Liver (tissue), 9 donors: ENCODE results near the gene C6orf120. TPM values are rescaled to one million over a fixed set of nuclear protein-coding genes. Genes with fewer than 3 reads are reported as not detected.

ENCODE experiments used
- DNase-seq: peaks from one replicate; pipeline ENCODE4 v3.0.0-alpha.2; 2017; ENCODE audit warnings: low spot score
- H3K27ac ChIP-seq, 2 donors: one replicate each; pipeline ENCODE4 v1.7.0; 2013; ENCODE audit warnings: inconsistent platforms in 2 of 2, low read length in 2 of 2, control low read depth in 1 of 2, low read depth in 1 of 2, mild to moderate bottlenecking in 1 of 2
- H3K27me3 ChIP-seq, 4 donors: one replicate each; pipeline versions ENCODE4 v1.6.1 to v1.7.0; 2013; ENCODE audit warnings: low read length in 3 of 4, inconsistent platforms in 1 of 4, mild to moderate bottlenecking in 1 of 4, moderate library complexity in 1 of 4; ENCODE audit not compliant: control insufficient read depth in 4 of 4, insufficient read depth in 4 of 4
- H3K36me3 ChIP-seq, 4 donors: one replicate each; pipeline versions ENCODE4 v1.6.1 to v1.7.0; 2013; ENCODE audit warnings: low read length in 3 of 4, mild to moderate bottlenecking in 3 of 4, low read depth in 1 of 4, moderate library complexity in 1 of 4; ENCODE audit not compliant: control insufficient read depth in 4 of 4, insufficient read depth in 3 of 4
- H3K4me1 ChIP-seq, 4 donors: one replicate each; pipeline versions ENCODE4 v1.6.1 to v1.7.0; 2013; ENCODE audit warnings: low read length in 3 of 4, mild to moderate bottlenecking in 3 of 4, moderate library complexity in 1 of 4; ENCODE audit not compliant: control insufficient read depth in 4 of 4, insufficient read depth in 4 of 4
- H3K4me3 ChIP-seq, 3 donors: one replicate each; pipeline versions ENCODE4 v1.6.1 to v1.7.0; 2013; ENCODE audit warnings: low read length in 3 of 3, control low read depth in 1 of 3, low read depth in 1 of 3, mild to moderate bottlenecking in 1 of 3
- H3K9ac ChIP-seq, 2 donors: one replicate each; pipeline ENCODE4 v1.7.0; 2013; ENCODE audit warnings: low read length in 2 of 2, mild to moderate bottlenecking in 2 of 2, moderate library complexity in 2 of 2, control low read depth in 1 of 2, low read depth in 1 of 2
- H3K9me3 ChIP-seq, 4 donors: one replicate each; pipeline versions ENCODE4 v1.6.1 to v1.7.0; 2013; ENCODE audit warnings: low read length in 3 of 4; ENCODE audit not compliant: control insufficient read depth in 4 of 4
- ATF3 ChIP-seq: IDR thresholded peaks from 2 replicates; pipeline ENCODE4 v1.6.1; 2016; ENCODE audit warnings: antibody characterized with exemption
- CTCF ChIP-seq: fragments of 150-350 bp; IDR thresholded peaks from 2 replicates; pipeline ENCODE4 v1.5.1; 2017; ENCODE audit warnings: improper control_type of control experiment, low read depth, low read length; ENCODE audit not compliant: missing input control
- EGR1 ChIP-seq, 2 donors: IDR thresholded peaks; 2 replicates each; pipeline ENCODE4 v1.6.1; 2016 to 2018; ENCODE audit warnings: antibody characterized with exemption in 2 of 2, low read depth in 2 of 2
- FOXA1 ChIP-seq: IDR thresholded peaks from 2 replicates; pipeline ENCODE4 v1.6.1; 2016; ENCODE audit warnings: antibody characterized with exemption
- FOXA2 ChIP-seq: IDR thresholded peaks from 2 replicates; pipeline ENCODE4 v1.6.1; 2016; ENCODE audit warnings: antibody characterized with exemption
- GABPA ChIP-seq, 2 donors: IDR thresholded peaks in 1 of 2; conservative IDR thresholded peaks in 1 of 2; 2 replicates each; pipeline ENCODE4 v1.6.1; 2016; ENCODE audit warnings: antibody characterized with exemption in 2 of 2, mild to moderate bottlenecking in 1 of 2, moderate library complexity in 1 of 2
- HNF4A ChIP-seq, 2 donors: conservative IDR thresholded peaks; 2 replicates each; pipeline ENCODE4 v1.6.1; 2016; ENCODE audit warnings: antibody characterized with exemption in 2 of 2, mild to moderate bottlenecking in 2 of 2
- HNF4G ChIP-seq: IDR thresholded peaks from 2 replicates; pipeline ENCODE4 v1.6.1; 2016; ENCODE audit warnings: antibody characterized with exemption
- JUND ChIP-seq, 2 donors: IDR thresholded peaks; 2 replicates each; pipeline ENCODE4 v1.6.1; 2016; ENCODE audit warnings: antibody characterized with exemption in 2 of 2
- MAX ChIP-seq: IDR thresholded peaks from 2 replicates; pipeline ENCODE4 v1.6.1; 2016; ENCODE audit warnings: antibody characterized with exemption
- NR2F2 ChIP-seq: IDR thresholded peaks from 2 replicates; pipeline ENCODE4 v1.6.1; 2016; ENCODE audit warnings: antibody characterized with exemption
- RAD21 ChIP-seq, 2 donors: IDR thresholded peaks; 2 replicates each; pipeline ENCODE4 v1.6.1; 2016; ENCODE audit warnings: antibody characterized with exemption in 2 of 2, mild to moderate bottlenecking in 2 of 2
- REST ChIP-seq: IDR thresholded peaks from 2 replicates; pipeline ENCODE4 v1.6.1; 2016; ENCODE audit warnings: antibody characterized with exemption, mild to moderate bottlenecking
- RXRA ChIP-seq, 2 donors: IDR thresholded peaks; 2 replicates each; pipeline ENCODE4 v1.6.1; 2017 to 2018; ENCODE audit warnings: antibody characterized with exemption in 2 of 2, mild to moderate bottlenecking in 1 of 2
- SP1 ChIP-seq: IDR thresholded peaks from 2 replicates; pipeline ENCODE4 v1.6.1; 2018; ENCODE audit warnings: antibody characterized with exemption, mild to moderate bottlenecking
- TAF1 ChIP-seq: conservative IDR thresholded peaks from 2 replicates; pipeline ENCODE4 v1.6.1; 2016; ENCODE audit warnings: antibody characterized with exemption, mild to moderate bottlenecking
- YY1 ChIP-seq: IDR thresholded peaks from 2 replicates; pipeline ENCODE4 v1.6.1; 2016; ENCODE audit warnings: antibody characterized with exemption, mild to moderate bottlenecking
- ZBTB33 ChIP-seq: IDR thresholded peaks from 2 replicates; pipeline ENCODE4 v1.6.1; 2016; ENCODE audit warnings: antibody characterized with exemption
- WGBS: extraction: QIAGEN DNeasy Blood & Tissue Kit; methylation state at CpG from one replicate; pipeline ENCODE4 v1.1.7; 2013; 5-methylcytosine and 5-hydroxymethylcytosine counted together
- polyA plus RNA-seq, 2 donors: library from polyadenylated mRNA; stranded (reverse) in 1 of 2; unstranded in 1 of 2; fragments of 200-250 nt in 1 of 2; fragments of >200 nt in 1 of 2; fragmentation: Nextera tagmentation in 1 of 2; extraction: Ambion mirVana in 1 of 2; gene quantifications; one replicate each; pipeline versions ENCODE4 v1.2.1 to v1.2.3, GENCODE V29; 2013 to 2015
- total RNA-seq, 2 donors: library from RNA; depleted of rRNA; stranded (reverse); fragments of >200 nt; gene quantifications; one replicate each; pipeline ENCODE4 v1.2.3, GENCODE V29; 2014
- donor health status: healthy.
- donor health status: healthy.
- donor health status: healthy.
- donor health status: healthy.
- donor health status: healthy.

The C6orf120 gene
- total and polyA plus RNA-seq, 4 donors = 10.5 to 29.7 (median 19.4) TPM

GRCh38 chr6:169656546-169657283 is 45.2 kb upstream of the C6orf120 start (continued):
- TF ChIP-seq CTCF (no peak), EGR1 (IDR thresholded peaks at IDR 0.05; ENCODE audit: low read depth in 2 of 2) (no peak), YY1 (no peak), FOXA2 (no peak)

- Histone ChIP-seq H3K36me3 (peaks cover 4 to 35% (median 5%) of the 10 kb centered on the region in 4 donors), H3K9ac (no peak overlapping the region), H3K9me3 (no peaks in the 10 kb centered on the region), H3K27me3 (no peaks in the 10 kb centered on the region), H3K4me1 (peaks cover 0 to 4% (median 0%) of the 10 kb centered on the region in 4 donors), H3K27ac (no peak overlapping the region), H3K4me3 (no peak overlapping the region)
- DNase-seq = no peak
- 96% methylated on average over 13 of the region's 13 CpGs for WGBS
- TF ChIP-seq YY1 (no peak), SP1 (no peak)
Observed at GRCh38 chr6:169657284-169657610, 44.7 kb upstream of the C6orf120 start.

- Histone ChIP-seq H3K9me3 (no peaks in the 10 kb centered on the region), H3K27me3 (no peaks in the 10 kb centered on the region), H3K9ac (no peak overlapping the region), H3K36me3 (peaks cover 5 to 52% (median 10%) of the 10 kb centered on the region in 4 donors), H3K4me3 (no peak overlapping the region), H3K4me1 (peaks cover 0 to 3% (median 0%) of the 10 kb centered on the region in 4 donors), H3K27ac (no peak overlapping the region)
- 95% methylated on average over 26 of the region's 26 CpGs for WGBS
- TF ChIP-seq MAX (no peak), SP1 (no peak), CTCF (no peak), HNF4G (no peak), RXRA (IDR thresholded peaks at IDR 0.05) (no peak), TAF1 (no peak), RAD21 (IDR thresholded peaks at IDR 0.05) (no peak), GABPA (IDR thresholded peaks at IDR 0.05 in 1 of 2, conservative IDR thresholded peaks at IDR 0.05 in 1 of 2) (no peak), JUND (IDR thresholded peaks at IDR 0.05) (no peak), FOXA2 (no peak), REST (no peak), YY1 (no peak), ZBTB33 (no peak), FOXA1 (no peak), EGR1 (IDR thresholded peaks at IDR 0.05; ENCODE audit: low read depth in 2 of 2) (no peak), ATF3 (no peak), NR2F2 (no peak), HNF4A (conservative IDR thresholded peaks at IDR 0.05) (no peak)
- DNase-seq = no peak
Observed at GRCh38 chr6:169659820-169660610, 41.9 kb upstream of the C6orf120 start.
